ENCODE results near the gene SRSF1.

The SRSF1 gene

DNA sequence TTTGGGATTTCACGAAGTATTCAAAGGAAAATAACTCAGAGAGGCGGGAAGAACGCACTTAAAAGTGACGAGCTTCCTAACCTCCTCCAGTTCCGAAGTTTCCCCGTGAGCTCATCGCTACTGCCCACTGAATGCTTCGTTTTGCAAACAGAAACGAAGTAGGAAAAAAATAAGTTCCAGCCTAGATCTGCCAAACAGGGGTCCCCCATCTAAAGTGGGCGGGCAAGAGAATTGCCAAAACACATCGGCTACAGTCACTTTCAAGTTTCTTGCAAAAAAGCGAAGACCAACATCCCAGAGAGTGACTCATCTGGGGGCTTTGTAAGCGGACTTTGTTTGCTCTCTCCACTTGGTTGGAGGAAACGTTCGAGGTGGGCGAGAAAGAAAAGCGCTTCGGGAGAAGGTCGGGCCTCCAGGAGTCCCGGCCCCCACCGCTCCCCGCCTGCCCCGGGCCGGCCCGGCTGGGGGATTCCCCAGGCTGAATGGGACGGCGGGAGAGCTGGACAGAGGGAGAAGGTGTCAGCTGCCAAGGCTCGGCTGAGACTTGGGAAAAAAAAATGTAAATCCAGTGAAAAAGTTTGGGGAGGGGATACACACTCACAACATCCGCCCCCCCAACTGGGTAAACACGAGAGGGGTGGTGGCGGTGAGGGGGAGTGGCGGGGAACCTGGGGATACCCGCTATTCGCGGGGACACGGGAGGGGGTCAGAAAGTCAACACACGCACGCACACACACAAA, 20.0 kb downstream of the SRSF1 start:
- DNase-seq (ENCODE audit: insufficient read length, low spot score) (no peak), FAIRE-seq (peak; percentile 16)
- TF ChIP-seq PAX5 (IDR thresholded peaks at IDR 0.05; ENCODE audit: insufficient read depth, low read length, severe bottlenecking) = no peak

- FAIRE-seq (no peak), DNase-seq (ENCODE audit: insufficient read length, low spot score) (no peak)
- TF ChIP-seq SPI1 (IDR thresholded peaks at IDR 0.05; ENCODE audit: low read depth, low read length) (no peak), POU2F2 (IDR thresholded peaks at IDR 0.05; ENCODE audit: low read depth, low read length) (no peak), TAF1 (IDR thresholded peaks at IDR 0.05; ENCODE audit: low read depth, low read length) (no peak), POLR2A (IDR thresholded peaks at IDR 0.05; ENCODE audit: low read depth, low read length) (no peak), POLR2AphosphoS5 (IDR thresholded peaks at IDR 0.05; ENCODE audit: low read depth, low read length) (no peak), PAX5 (IDR thresholded peaks at IDR 0.05; ENCODE audit: insufficient read depth, low read length, severe bottlenecking) (no peak)
Measured at GRCh38 chr17:57985675-57985974, 21.4 kb downstream of the SRSF1 start.

- TF ChIP-seq TAF1 (IDR thresholded peaks at IDR 0.05; ENCODE audit: low read depth, low read length) (no peak), POU2F2 (IDR thresholded peaks at IDR 0.05; ENCODE audit: low read depth, low read length) (no peak), SPI1 (IDR thresholded peaks at IDR 0.05; ENCODE audit: low read depth, low read length) (no peak), POLR2A (IDR thresholded peaks at IDR 0.05; ENCODE audit: low read depth, low read length) (no peak), PAX5 (IDR thresholded peaks at IDR 0.05; ENCODE audit: insufficient read depth, low read length, severe bottlenecking) (no peak)
- FAIRE-seq (no peak), DNase-seq (ENCODE audit: insufficient read length, low spot score) (no peak)
Measured at GRCh38 chr17:57984936-57985674, 21.9 kb downstream of the SRSF1 start.

- DNase-seq (ENCODE audit: insufficient read length, low spot score) = no peak
- no peak for FAIRE-seq
- no peak for TF ChIP-seq POLR2AphosphoS5 (IDR thresholded peaks at IDR 0.05; ENCODE audit: low read depth, low read length)
- TF ChIP-seq POLR2A (IDR thresholded peaks at IDR 0.05; ENCODE audit: low read depth, low read length) = no peak
- no peak for TF ChIP-seq PAX5 (IDR thresholded peaks at IDR 0.05; ENCODE audit: insufficient read depth, low read length, severe bottlenecking)
- TF ChIP-seq SPI1 (IDR thresholded peaks at IDR 0.05; ENCODE audit: low read depth, low read length) = no peak
- TF ChIP-seq TAF1 (IDR thresholded peaks at IDR 0.05; ENCODE audit: low read depth, low read length) = no peak
- TF ChIP-seq POU2F2 (IDR thresholded peaks at IDR 0.05; ENCODE audit: low read depth, low read length) = no peak
Measured at GRCh38 chr17:57984261-57984890, 22.7 kb downstream of the SRSF1 start.

GRCh38 chr17:57983446-57983845, 23.6 kb downstream of the SRSF1 start:
- no peak for TF ChIP-seq POLR2A (IDR thresholded peaks at IDR 0.05; ENCODE audit: low read depth, low read length)
- no peak for TF ChIP-seq TAF1 (IDR thresholded peaks at IDR 0.05; ENCODE audit: low read depth, low read length)
- no peak for TF ChIP-seq POU2F2 (IDR thresholded peaks at IDR 0.05; ENCODE audit: low read depth, low read length)
- TF ChIP-seq SPI1 (IDR thresholded peaks at IDR 0.05; ENCODE audit: low read depth, low read length) = no peak
- TF ChIP-seq PAX5 (IDR thresholded peaks at IDR 0.05; ENCODE audit: insufficient read depth, low read length, severe bottlenecking) = no peak
- TF ChIP-seq POLR2AphosphoS5 (IDR thresholded peaks at IDR 0.05; ENCODE audit: low read depth, low read length) = no peak
- FAIRE-seq (no peak), DNase-seq (ENCODE audit: insufficient read length, low spot score) (no peak)

DNA sequence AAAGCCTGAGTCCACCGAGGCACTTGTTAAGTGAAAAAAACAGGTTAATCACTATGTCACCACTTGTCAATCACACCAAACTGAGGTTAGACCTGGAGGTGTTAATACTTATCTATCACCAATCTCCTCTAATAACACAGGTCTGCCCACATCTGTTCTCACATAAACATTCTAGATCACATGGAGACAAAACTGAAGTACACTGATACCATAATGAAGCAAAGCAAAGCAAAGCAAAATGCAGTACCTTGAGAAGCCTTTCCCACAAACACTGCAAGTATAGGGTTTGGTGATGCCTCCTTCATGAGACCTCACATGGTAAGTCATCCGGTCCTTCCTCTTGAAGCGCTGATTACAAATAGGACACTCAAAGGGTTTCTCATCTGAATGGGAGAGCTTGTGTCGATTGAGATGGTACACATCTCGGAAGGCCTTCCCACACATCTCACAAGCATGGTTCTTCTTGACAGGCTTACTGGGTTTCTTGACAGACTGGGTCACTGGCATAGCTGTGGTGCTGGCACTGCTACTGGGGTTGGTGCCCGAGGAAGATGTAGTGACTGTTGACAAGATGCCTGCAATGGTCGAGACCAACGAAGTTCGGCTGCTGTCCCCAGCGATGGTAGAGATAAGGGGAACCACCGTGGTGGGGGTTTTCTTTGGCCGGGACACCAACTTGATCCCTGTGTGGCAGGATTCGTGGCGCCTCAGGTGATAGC, 24.4 kb downstream of the SRSF1 start:
- DNase-seq (ENCODE audit: insufficient read length, low spot score) = no peak
- no peak for FAIRE-seq

DNA sequence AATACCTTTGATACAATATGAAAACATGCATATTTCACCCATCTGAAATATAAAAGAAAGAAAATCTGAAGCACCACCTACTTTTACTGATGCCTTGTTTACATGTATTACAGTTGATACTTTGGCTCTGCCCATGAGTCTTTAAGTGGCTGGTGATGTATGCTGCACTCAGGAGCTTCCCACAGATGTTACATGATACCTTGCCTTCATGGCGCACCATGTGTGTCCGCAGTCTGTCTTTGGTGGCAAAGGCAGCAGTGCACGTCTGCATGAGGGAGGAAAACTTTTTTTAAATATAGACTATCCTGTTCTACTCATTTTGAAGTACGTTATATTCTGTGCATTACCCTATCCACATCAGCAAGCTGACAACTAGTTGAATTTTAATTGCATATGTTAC, 26.5 kb downstream of the SRSF1 start:
- FAIRE-seq (no peak), DNase-seq (ENCODE audit: insufficient read length, low spot score) (no peak)
- TF ChIP-seq PAX5 (IDR thresholded peaks at IDR 0.05; ENCODE audit: insufficient read depth, low read length, severe bottlenecking) = no peak
- no peak for TF ChIP-seq POLR2AphosphoS5 (IDR thresholded peaks at IDR 0.05; ENCODE audit: low read depth, low read length)
- TF ChIP-seq TAF1 (IDR thresholded peaks at IDR 0.05; ENCODE audit: low read depth, low read length) = no peak
- no peak for TF ChIP-seq POLR2A (IDR thresholded peaks at IDR 0.05; ENCODE audit: low read depth, low read length)
- TF ChIP-seq SPI1 (IDR thresholded peaks at IDR 0.05; ENCODE audit: low read depth, low read length) = no peak
- TF ChIP-seq POU2F2 (IDR thresholded peaks at IDR 0.05; ENCODE audit: low read depth, low read length) = no peak

More for the DNA sequence above, 24.4 kb downstream of the SRSF1 start:
- no peak for TF ChIP-seq TAF1 (IDR thresholded peaks at IDR 0.05; ENCODE audit: low read depth, low read length)
- TF ChIP-seq PAX5 (IDR thresholded peaks at IDR 0.05; ENCODE audit: insufficient read depth, low read length, severe bottlenecking) = no peak
- no peak for TF ChIP-seq POLR2AphosphoS5 (IDR thresholded peaks at IDR 0.05; ENCODE audit: low read depth, low read length)
- no peak for TF ChIP-seq POLR2A (IDR thresholded peaks at IDR 0.05; ENCODE audit: low read depth, low read length)
- TF ChIP-seq SPI1 (IDR thresholded peaks at IDR 0.05; ENCODE audit: low read depth, low read length) = no peak
- no peak for TF ChIP-seq POU2F2 (IDR thresholded peaks at IDR 0.05; ENCODE audit: low read depth, low read length)

GRCh38 chr17:57979076-57979475, 28.0 kb downstream of the SRSF1 start:
- no peak for FAIRE-seq
- TF ChIP-seq POLR2AphosphoS5 (IDR thresholded peaks at IDR 0.05; ENCODE audit: low read depth, low read length) = no peak
- TF ChIP-seq PAX5 (IDR thresholded peaks at IDR 0.05; ENCODE audit: insufficient read depth, low read length, severe bottlenecking) = no peak
- TF ChIP-seq TAF1 (IDR thresholded peaks at IDR 0.05; ENCODE audit: low read depth, low read length) = no peak
- TF ChIP-seq SPI1 (IDR thresholded peaks at IDR 0.05; ENCODE audit: low read depth, low read length) = no peak
- no peak for DNase-seq (ENCODE audit: insufficient read length, low spot score)

GRCh38 chr17:57976594-57976993, 30.5 kb downstream of the SRSF1 start:
- FAIRE-seq (no peak), DNase-seq (ENCODE audit: insufficient read length, low spot score) (no peak)
- TF ChIP-seq SPI1 (IDR thresholded peaks at IDR 0.05; ENCODE audit: low read depth, low read length) = no peak
- no peak for TF ChIP-seq POU2F2 (IDR thresholded peaks at IDR 0.05; ENCODE audit: low read depth, low read length)
- no peak for TF ChIP-seq POLR2A (IDR thresholded peaks at IDR 0.05; ENCODE audit: low read depth, low read length)
- TF ChIP-seq TAF1 (IDR thresholded peaks at IDR 0.05; ENCODE audit: low read depth, low read length) = no peak
- no peak for TF ChIP-seq POLR2AphosphoS5 (IDR thresholded peaks at IDR 0.05; ENCODE audit: low read depth, low read length)
- TF ChIP-seq PAX5 (IDR thresholded peaks at IDR 0.05; ENCODE audit: insufficient read depth, low read length, severe bottlenecking) = no peak
